PFSK-1 (cell line): ENCODE measurements around the gene AQP11.

Experiments used
- FOXP2 ChIP-seq: optimal IDR thresholded peaks from 2 replicates; pipeline ENCODE3; 2011; ENCODE audit warnings: borderline replicate concordance, control low read depth, inconsistent platforms; ENCODE audit not compliant: insufficient read depth; ENCODE audit errors: extremely low read length, extremely low read depth
- POLR2AphosphoS5 ChIP-seq: IDR thresholded peaks from 2 replicates; pipeline ENCODE4 v1.6.1; 2012; ENCODE audit warnings: low read depth, mild to moderate bottlenecking, control low read depth, low read length, moderate library complexity
- SIN3A ChIP-seq: IDR thresholded peaks from 2 replicates; pipeline ENCODE4 v1.6.1; 2012; ENCODE audit warnings: mild to moderate bottlenecking, low read length, moderate library complexity, borderline replicate concordance; ENCODE audit not compliant: insufficient read depth
- TAF1 ChIP-seq: IDR thresholded peaks from 2 replicates; pipeline ENCODE4 v1.6.1; 2012; ENCODE audit warnings: low read length, control low read depth, borderline replicate concordance; ENCODE audit not compliant: insufficient read depth
- TF ChIP-seq, protein P1 (sequence below), 2 experiments: IDR thresholded peaks; 2 replicates each; pipeline versions ENCODE4 v1.6.1 to v1.8.0; 2011 to 2012; ENCODE audit warnings: low read depth in 2 of 2, low read length in 2 of 2, control low read depth in 1 of 2, inconsistent platforms in 1 of 2, mild to moderate bottlenecking in 1 of 2, moderate library complexity in 1 of 2; ENCODE audit not compliant: insufficient read depth in 1 of 2

The AQP11 gene

GRCh38 chr11:77569676-77570070 lies 20.1 kb upstream of the AQP11 start:
- TF ChIP-seq SIN3A (no peak), FOXP2 (no peak), TAF1 (no peak), POLR2AphosphoS5 (no peak)
- TF ChIP-seq, protein P1, sequence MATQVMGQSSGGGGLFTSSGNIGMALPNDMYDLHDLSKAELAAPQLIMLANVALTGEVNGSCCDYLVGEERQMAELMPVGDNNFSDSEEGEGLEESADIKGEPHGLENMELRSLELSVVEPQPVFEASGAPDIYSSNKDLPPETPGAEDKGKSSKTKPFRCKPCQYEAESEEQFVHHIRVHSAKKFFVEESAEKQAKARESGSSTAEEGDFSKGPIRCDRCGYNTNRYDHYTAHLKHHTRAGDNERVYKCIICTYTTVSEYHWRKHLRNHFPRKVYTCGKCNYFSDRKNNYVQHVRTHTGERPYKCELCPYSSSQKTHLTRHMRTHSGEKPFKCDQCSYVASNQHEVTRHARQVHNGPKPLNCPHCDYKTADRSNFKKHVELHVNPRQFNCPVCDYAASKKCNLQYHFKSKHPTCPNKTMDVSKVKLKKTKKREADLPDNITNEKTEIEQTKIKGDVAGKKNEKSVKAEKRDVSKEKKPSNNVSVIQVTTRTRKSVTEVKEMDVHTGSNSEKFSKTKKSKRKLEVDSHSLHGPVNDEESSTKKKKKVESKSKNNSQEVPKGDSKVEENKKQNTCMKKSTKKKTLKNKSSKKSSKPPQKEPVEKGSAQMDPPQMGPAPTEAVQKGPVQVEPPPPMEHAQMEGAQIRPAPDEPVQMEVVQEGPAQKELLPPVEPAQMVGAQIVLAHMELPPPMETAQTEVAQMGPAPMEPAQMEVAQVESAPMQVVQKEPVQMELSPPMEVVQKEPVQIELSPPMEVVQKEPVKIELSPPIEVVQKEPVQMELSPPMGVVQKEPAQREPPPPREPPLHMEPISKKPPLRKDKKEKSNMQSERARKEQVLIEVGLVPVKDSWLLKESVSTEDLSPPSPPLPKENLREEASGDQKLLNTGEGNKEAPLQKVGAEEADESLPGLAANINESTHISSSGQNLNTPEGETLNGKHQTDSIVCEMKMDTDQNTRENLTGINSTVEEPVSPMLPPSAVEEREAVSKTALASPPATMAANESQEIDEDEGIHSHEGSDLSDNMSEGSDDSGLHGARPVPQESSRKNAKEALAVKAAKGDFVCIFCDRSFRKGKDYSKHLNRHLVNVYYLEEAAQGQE (IDR thresholded peaks at IDR 0.05; ENCODE audit: insufficient read depth in 1 of 2, low read depth in 2 of 2, low read length in 2 of 2), result no peak

GRCh38 chr11:77580712-77581337 lies 8.9 kb upstream of the AQP11 start:
- TF ChIP-seq POLR2AphosphoS5 (no peak), FOXP2 (no peak), TAF1 (no peak), SIN3A (no peak)
- TF ChIP-seq, protein P1 (IDR thresholded peaks at IDR 0.05; ENCODE audit: insufficient read depth in 1 of 2, low read depth in 2 of 2, low read length in 2 of 2), result no peak

DNA sequence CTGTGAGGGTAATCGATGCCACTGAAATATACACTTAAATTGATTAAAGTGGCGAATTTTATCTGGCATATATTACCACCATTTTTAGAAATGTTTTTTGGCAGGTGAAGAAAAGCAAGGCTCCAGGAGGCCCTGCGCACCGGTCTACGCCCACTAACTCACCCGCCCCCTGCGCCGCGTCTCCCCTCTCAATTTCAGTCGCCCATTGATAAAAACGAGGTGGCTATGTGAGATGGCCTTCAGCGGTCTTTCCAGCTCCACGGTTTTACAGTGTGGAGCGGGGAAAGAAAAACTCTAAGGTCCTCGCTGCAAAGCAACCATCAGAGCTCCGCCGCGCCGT lies 602 bp upstream of the AQP11 start:
- TF ChIP-seq, protein P1 (IDR thresholded peaks at IDR 0.05; ENCODE audit: insufficient read depth in 1 of 2, low read depth in 2 of 2, low read length in 2 of 2), result no peak
- TF ChIP-seq POLR2AphosphoS5, result no peak
- peak; percentile 14; the same call in 1 of the 2 replicates for TF ChIP-seq TAF1
- no peak for TF ChIP-seq FOXP2
- TF ChIP-seq SIN3A, result no peak

DNA sequence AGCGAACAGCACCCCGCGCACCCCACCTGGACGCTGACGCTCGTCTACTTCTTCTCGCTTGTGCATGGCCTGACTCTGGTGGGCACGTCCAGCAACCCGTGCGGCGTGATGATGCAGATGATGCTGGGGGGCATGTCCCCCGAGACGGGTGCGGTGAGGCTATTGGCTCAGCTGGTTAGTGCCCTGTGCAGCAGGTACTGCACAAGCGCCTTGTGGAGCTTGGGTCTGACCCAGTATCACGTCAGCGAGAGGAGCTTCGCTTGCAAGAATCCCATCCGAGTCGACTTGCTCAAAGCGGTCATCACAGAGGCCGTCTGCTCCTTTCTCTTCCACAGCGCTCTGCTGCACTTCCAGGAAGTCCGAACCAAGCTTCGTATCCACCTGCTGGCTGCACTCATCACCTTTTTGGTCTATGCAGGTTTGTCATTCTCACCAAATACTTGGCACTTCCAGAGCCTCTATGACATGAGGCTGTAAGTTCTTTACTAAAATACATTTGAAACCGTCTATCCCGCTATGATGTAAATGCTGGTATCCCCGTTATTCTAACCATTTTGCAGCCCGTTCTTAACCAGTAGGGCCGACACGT lies 535 bp downstream of the AQP11 start:
- TF ChIP-seq, protein P1 (IDR thresholded peaks at IDR 0.05; ENCODE audit: insufficient read depth in 1 of 2, low read depth in 2 of 2, low read length in 2 of 2), result no peak
- TF ChIP-seq POLR2AphosphoS5 (no peak), TAF1 (no peak), FOXP2 (no peak), SIN3A (no peak)
